Posterior cingulate gyrus (tissue), 11 donors: ENCODE data around the gene PDE4D.

Experiments used
- DNase-seq, 10 donors: peaks; one replicate each; pipeline versions ENCODE4 v3.0.0 to v3.0.0-alpha.2; 2020 to 2021; ENCODE audit warnings: mixed read lengths in 3 of 10
- intact Hi-C: fragments of 100-400 bp; cut with DNase I; formaldehyde crosslinking; loops from one replicate; pipeline ENCODE4 v1.15.1; 2023

Gene PDE4D

GRCh38 chr5:59034498-59035186 is 858.9 kb downstream of the PDE4D start:
- intact Hi-C loops, result loop anchor here (5.0 kb wide), 1 partner anchor 138 kb away; no protein-coding TSS in a partner anchor
- no peak for DNase-seq

- no peak for DNase-seq
- intact Hi-C loops, result no loop called here
Observed at GRCh38 chr5:59027145-59027907, 866.2 kb downstream of the PDE4D start.

- DNase-seq, result no peak
- intact Hi-C loops, result no loop called here
Observed at GRCh38 chr5:59025734-59026133, 867.8 kb downstream of the PDE4D start.

GRCh38 chr5:59021837-59022514 is 871.5 kb downstream of the PDE4D start:
- intact Hi-C loops, result no loop called here
- peak in 2 of 10 donors; percentile 61 to 77 for DNase-seq

GRCh38 chr5:59021286-59021673 is 872.2 kb downstream of the PDE4D start:
- intact Hi-C loops, result no loop called here

GRCh38 chr5:59020611-59021285 is 872.8 kb downstream of the PDE4D start:
- no peak for DNase-seq
- intact Hi-C loops, result no loop called here

More at GRCh38 chr5:59021286-59021673, 872.2 kb downstream of the PDE4D start:
- DNase-seq, result no peak

GRCh38 chr5:59019078-59019477 is 874.4 kb downstream of the PDE4D start:
- intact Hi-C loops, result no loop called here
- no peak for DNase-seq

GRCh38 chr5:59016925-59017324 is 876.6 kb downstream of the PDE4D start:
- no peak for DNase-seq
- intact Hi-C loops, result no loop called here

GRCh38 chr5:59008816-59009473 is 884.6 kb downstream of the PDE4D start:
- intact Hi-C loops, result loop anchor here (5.0 kb wide), 1 partner anchor 532 kb away; no protein-coding TSS in a partner anchor
- no peak for DNase-seq

- DNase-seq, result no peak
- intact Hi-C loops, result loop anchor here (2.0 to 5.0 kb wide), 2 partner anchors 117 to 530 kb away; no protein-coding TSS in a partner anchor
Observed at GRCh38 chr5:59007460-59008063, 886.0 kb downstream of the PDE4D start.

- intact Hi-C loops, result loop anchor here (2.0 to 5.0 kb wide), 2 partner anchors 115 to 529 kb away; no protein-coding TSS in a partner anchor
Observed at GRCh38 chr5:59005934-59006701, 887.4 kb downstream of the PDE4D start.

GRCh38 chr5:59003641-59004040 is 889.9 kb downstream of the PDE4D start:
- intact Hi-C loops, result no loop called here

More at GRCh38 chr5:59005934-59006701, 887.4 kb downstream of the PDE4D start:
- DNase-seq, result peak in 1 of 10 donors; percentile 26

GRCh38 chr5:59003124-59003523 is 890.4 kb downstream of the PDE4D start:
- intact Hi-C loops, result no loop called here
- no peak for DNase-seq

More at GRCh38 chr5:59003641-59004040, 889.9 kb downstream of the PDE4D start:
- DNase-seq, result no peak

GRCh38 chr5:59002162-59002825 is 891.2 kb downstream of the PDE4D start:
- DNase-seq, result peak in 1 of 10 donors; percentile 48
- intact Hi-C loops, result no loop called here

- no peak for DNase-seq
- intact Hi-C loops, result no loop called here
Observed at GRCh38 chr5:59001716-59002115, 891.8 kb downstream of the PDE4D start.

GRCh38 chr5:59001154-59001553 is 892.4 kb downstream of the PDE4D start:
- intact Hi-C loops, result no loop called here
- DNase-seq, result no peak

GRCh38 chr5:59000211-59000610 is 893.3 kb downstream of the PDE4D start:
- intact Hi-C loops, result no loop called here
- no peak for DNase-seq

- intact Hi-C loops, result no loop called here
- peak; percentile 55 to 98 (median 86) for DNase-seq
Observed at GRCh38 chr5:58999804-59000203, 893.7 kb downstream of the PDE4D start.
